ENCODE data around the gene MYRFL. TPM values are rescaled to one million over a fixed set of nuclear protein-coding genes. Genes with fewer than 3 reads are reported as not detected.
"Not testable (repeated sequence)": the region's sequence is repeated elsewhere in the genome, so short reads cannot be mapped to it uniquely, and the experiment has no call there.

The MYRFL gene
- total RNA-seq, 1 experiment from 2014 or later = not detected

DNA sequence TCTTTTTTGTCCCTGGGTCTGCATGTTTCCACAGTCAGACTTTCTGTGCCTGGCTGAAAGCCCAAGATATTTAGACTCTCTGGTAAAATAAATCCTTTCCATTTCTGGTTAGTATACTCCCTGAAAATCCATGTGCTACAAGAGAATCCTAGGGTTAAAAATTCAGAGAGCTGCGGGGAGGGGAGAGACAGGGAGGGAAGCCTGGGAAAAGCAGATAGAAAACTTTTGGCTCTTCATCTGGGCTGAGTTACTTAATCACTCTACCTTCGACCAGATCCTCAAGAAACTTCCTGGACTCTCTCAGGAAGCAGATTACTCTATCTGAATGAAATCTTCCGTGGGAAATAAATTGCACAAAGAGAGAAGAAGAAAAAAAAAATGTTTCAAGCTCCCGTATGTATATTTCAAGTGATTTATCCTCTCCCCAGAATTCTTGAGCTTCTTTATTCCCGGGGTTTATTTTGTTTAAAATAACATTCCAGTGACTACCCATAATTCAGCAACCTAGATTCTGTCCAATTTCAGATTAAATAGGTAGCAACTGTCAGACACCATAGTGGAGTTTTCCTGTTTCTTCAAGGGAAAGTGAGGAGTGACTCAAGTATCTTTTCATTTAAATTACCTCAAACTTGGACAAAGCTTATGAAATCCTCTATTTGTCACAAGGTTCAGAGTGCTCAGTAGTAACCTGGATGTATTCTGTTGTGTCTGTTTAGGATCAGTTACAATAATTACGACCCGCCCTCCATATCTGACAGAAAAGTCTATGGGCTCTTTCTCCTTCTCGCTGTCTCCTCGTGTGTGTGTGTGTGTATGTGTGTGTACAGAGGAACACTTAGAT is 163.7 kb downstream of the MYRFL start:
- peak; percentile 19 for DNase-seq (ENCODE audit: low read depth)

DNA sequence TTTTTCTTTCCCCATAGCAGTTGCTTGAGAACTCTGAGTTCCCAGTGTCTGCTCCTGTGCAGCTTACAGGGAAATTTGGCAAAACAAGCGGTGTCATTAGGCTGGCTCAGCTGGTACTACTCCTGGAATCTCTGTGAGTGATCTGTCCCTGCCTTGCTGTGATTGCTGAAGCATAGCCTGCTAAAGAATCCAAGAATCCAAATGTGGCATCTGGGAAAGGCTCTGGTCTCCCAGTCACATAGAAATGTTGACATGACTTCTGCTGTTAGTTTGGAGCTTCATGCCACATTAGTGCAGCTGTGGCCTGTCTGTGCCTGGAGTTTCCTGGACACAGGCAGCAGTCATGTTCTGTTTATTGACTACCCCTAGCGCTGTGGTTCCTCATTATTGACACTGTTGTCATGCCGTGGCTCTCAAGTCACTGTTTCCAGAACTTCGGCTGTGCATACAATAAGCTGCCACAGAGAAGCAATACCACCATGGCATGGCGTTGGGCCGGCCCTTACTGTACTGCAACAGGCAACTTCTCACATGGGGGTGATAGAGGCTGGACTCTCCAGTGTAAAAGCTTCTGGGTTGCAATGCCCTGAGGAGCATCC is 166.8 kb downstream of the MYRFL start:
- DNase-seq (ENCODE audit: low read depth) = no peak

DNA sequence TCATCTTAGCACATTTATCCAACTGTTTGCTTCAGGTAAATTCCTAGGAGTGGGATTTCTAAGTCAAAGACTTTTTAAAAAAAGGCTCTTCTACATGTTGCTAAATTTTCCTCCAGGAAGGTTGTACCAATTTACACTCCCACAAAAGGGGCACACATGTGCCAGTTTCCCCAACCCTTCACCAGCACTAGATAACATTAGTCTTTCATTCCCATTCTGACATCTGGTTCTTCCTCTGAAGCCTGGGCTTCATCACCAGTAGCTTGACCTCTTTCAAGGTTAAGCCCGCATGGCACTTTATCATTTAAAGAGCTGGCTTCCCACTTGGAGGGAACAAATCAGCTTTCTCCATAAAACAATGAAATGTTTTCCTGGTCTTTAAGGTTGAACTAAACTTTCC is 168.4 kb downstream of the MYRFL start:
- no peak for DNase-seq (ENCODE audit: low read depth)

DNA sequence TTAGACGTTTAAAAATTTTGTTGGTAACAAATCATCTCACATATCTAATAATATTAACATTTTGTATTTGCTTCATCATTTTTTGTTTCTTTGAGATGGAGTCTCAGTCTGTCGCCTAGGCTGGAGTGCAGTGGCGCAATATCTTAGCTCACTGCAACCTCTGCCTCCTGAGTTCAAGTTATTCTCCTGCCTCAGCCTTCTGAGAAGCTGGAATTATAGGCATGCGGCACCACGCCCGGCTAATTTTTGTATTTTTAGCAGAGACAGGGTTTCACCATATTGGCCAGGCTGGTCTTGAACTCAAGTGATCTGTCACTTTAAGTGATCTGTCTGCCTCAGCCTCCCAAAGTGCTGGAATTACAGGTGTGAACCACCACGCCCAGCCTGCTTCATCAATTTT is 169.1 kb downstream of the MYRFL start:
- DNase-seq (ENCODE audit: low read depth) = not testable (repeated sequence)

DNA sequence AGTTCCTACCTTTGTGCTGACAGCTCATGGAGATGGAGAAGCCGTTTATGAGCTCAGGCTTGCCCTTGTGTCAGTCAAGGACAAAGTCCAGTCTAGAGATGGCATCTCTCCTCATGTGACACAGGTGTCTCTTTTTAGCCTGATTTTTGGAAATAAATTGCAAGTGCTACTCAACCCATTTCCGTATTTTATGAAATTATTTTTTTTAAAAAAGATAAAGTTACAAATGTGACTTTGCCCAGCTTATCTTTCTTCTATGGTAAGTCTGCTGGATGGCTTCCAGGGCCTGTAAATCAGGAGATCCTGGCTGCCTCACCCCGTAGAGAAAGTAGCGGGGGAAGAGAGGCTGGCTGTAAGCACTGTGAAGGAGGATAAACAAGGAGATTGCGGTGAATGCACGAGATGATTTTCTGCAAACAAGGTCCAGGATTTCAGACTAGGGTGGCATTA is 169.7 kb downstream of the MYRFL start:
- DNase-seq (ENCODE audit: low read depth) = peak; percentile 5

DNA sequence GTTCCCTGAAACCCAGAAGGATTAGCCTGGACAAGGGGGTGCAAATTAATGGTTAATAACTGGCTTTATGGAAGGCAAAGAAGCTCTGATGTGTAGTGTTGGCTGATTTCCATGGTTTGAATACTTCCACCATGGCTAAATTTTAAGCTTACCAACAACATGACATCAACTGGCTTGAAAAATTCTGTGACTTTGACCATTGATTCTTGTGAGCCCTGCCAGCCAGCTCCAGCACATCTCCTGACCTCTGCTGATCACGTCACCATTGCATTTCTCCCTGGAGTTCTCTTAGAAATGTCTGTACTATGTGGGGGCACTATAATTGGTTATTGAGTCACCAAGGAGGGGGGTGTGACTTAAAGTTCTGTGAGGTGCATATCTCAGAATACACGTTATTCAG is 171.2 kb downstream of the MYRFL start:
- no peak for DNase-seq (ENCODE audit: low read depth)

DNA sequence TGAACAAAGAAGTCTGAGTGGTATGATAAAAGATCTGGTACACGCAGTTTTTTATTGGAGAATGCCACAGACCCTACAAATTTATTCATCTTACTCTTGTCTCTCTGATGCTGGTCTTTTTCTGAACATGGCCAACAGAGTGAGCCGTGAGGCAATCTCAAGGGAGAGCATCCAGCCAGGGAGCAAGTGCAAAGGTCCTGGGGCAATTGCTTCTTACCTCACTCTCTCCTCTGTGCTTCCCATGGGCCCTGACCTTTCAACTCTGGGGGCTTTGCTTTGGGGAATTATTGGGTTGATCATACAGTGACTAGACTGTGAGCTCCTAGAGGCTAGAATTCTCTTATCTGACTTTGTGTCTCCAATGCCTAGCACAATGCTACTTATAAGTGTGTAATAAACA is 171.7 kb downstream of the MYRFL start:
- no peak for DNase-seq (ENCODE audit: low read depth)

DNA sequence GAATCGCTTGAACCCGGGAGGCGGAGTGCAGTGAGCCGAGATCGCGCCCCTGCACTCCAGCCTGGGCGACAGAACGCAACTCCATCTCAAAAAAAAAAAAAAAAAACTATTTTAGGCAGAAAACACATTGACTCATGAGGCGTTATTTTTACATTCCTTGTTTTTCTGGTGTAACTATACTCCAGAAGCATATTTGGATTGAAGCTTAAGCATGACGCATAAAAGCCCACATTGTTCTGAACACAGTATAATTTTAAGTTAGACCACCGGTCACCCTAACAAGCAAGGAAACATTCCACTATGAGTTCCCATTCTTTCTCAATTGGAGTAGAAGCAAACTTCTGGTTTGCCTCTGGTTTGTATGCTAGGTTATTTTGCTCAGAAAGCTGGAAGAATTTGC is 173.0 kb downstream of the MYRFL start:
- DNase-seq (ENCODE audit: low read depth) = no peak

DNA sequence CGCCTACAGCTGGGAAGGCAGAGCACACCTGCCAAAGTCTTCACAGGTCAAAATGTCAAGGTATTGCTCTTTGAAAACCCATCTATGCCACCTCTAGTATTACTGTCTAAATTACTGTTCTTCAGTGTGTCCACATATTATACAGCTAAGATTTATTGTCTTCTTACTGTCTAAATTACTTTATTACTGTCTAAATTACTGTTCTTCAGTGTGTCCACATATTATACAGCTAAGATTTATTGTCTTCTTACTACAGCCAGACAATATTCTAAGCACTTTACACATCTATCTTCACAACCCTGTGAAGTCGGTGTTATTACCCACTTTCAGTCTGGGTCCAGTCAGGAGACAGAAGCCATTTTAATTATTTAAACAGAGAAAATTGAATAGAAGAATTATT is 173.9 kb downstream of the MYRFL start:
- DNase-seq (ENCODE audit: low read depth) = no peak

DNA sequence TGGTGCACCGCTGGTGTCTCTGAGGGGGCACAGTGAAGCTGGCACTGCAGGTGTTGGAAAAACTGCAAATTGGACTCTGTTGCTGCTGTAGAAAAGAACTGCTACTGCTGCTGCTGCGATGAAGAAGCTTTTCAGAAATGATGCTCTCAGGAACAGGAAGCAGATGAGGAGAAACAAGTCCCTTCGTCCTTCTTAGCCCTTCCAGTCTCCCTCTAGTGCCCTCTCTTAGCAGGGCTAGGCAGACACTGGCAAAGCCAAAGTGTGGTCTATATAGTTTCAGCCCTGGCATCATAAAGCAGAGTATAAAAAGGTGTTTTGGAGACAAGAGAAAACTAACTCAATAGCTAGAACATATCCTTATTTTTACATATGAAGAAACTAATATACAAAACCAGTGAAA is 174.5 kb downstream of the MYRFL start:
- no peak for DNase-seq (ENCODE audit: low read depth)

DNA sequence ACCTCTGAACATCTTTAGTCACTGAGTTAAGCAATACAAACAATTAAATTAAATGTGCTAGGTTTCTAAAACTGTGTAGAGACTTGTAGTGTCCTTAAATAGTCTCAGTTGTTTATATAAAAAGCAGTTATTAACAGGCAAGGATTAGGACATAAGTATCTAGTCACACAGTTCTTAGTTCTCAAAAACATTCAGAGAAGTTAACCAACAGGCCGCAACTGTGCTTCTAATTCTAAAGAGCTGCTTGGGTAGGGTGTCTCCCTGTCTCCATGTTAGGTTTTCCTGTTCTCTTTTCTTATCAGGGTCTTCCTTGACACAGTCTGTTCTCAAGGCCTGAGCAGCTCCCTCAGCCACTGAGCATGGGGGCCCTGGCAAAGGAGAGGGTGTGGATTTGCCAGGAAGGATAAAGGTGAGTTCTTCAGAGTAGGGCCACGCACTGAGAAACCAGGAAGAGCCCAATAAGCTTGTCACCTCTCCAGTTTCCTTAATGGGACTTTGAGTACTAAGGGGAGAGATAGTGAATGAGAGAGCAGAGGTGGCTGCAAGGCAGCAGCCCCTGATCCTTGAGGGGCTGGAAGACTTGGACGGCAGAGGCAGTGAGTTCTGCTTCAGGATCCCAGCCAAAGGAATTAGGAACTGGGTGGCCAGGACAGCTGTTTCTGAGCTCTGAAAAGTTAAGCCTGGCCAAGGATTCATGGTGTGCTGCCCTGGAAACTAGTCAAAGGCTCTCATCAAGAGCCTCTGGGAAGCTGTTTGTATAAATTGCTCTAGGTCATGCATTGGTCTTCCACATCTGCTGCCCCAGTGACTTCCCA is 177.3 kb downstream of the MYRFL start:
- DNase-seq (ENCODE audit: low read depth) = no peak

DNA sequence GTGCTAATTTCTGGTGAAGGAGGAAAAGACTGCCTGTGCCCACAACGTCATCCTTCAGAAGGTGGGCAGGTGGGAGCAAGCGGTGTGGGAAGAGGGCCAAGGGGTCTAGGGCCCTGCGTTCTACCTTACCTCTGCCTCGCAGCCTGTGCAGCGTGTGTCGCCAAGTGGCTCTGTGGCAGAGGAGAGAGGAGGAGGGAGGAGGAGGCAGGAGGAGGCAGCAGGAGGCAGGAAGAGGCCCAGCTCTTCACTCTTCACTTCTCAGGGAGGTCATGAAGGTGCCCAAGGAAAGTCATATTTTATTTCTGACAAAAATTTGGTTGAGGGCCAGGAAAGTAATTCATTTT is 177.9 kb downstream of the MYRFL start:
- DNase-seq (ENCODE audit: low read depth) = no peak

DNA sequence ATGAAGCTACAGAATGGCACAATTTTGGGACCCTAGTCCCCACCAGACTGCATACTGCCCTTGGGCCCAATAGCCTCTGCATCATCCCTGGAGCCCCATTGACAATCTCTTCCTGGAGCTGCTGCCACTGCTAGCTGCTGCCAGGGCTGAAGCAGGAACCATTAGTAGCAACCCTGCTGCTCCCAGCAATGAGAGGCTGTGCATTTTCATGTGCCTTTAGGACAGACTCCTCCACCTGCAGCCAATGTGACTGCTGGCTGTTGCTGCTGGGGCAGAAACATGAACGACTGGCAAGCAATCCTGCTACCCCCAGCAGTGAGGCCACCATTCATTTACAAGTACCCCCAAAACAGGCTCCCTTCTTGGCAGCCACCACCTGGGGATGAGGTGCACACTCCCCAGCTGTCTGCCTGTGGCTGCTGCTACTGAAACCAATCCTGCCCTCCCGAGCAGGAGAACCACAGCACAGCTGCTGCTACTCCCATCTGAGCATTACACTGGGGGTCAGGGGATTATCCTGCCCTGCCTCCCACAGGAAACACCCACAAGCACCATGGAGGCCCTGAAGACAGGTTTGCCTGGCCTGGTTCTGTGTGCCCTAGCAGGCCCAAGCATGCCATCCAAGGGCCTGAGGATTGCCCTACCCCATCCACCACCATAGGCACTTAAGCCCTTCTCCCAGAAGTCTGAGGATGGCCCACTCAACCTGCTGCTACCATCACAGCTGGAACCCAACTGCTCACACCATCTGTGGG is 181.0 kb downstream of the MYRFL start:
- no peak for DNase-seq (ENCODE audit: low read depth)

DNA sequence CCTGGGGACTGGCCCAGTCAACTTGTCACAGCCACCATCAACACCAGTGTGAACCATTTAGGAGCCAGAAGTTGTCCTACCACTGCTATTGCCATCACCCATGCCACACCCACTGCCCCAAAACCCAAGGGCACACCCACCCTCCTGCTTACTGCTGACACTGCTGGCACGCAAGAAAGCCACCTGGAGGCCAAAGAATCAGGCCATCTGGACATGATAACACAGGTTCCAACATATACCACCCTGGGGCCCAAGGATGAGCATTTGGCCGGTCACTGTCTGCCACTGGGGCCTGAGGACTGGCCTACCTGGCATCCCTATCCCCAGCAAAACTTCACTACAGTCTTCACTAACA is 181.6 kb downstream of the MYRFL start:
- no peak for DNase-seq (ENCODE audit: low read depth)

DNA sequence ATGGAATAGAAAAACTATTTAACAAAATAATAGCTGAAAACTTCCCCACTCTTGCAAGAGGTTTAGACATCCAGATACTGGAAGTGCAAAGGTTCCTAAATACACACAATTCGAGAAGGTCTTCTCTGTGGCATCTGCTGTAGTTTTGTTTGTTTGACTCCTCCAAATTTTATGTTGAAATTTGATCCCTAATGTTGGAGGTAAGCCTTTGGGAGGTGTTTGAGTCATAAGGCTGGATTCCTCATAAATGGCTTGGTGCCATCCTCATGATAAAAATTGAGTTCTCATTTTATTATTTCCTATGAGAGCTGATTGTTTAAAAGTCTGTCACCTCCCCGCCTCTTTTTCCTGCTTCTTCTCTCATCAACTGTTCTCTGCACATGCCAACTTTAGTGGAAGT is 182.7 kb downstream of the MYRFL start:
- DNase-seq (ENCODE audit: low read depth) = peak; percentile 51

Other genes starting within 250 kb of the MYRFL start
- 215 and 244 TPM in 2 replicates for gene CCT2, start 239.8 kb upstream of the MYRFL start, total RNA-seq (2014; rRNA removed; shearing (Covaris generic))
- gene LRRC10, start 214.3 kb upstream of the MYRFL start, total RNA-seq (2014; rRNA removed; shearing (Covaris generic)) = not detected in 2 replicates
- 0.02 TPM in 1 of 2 replicates, not detected in the other for gene BEST3, start 125.9 kb upstream of the MYRFL start, total RNA-seq (2014; rRNA removed; shearing (Covaris generic))
- gene RAB3IP, start 86.4 kb upstream of the MYRFL start, total RNA-seq (2014; rRNA removed; shearing (Covaris generic)) = 8.0 and 11.0 TPM in 2 replicates

Data from M059J (cell line).